SK-N-SH (cell line): Measurements from ENCODE around the gene ARHGAP4.

Experiments
- CTCF ChIP-seq: fragments of 200-600 bp; sonication (generic); IDR thresholded peaks from 2 replicates; pipeline ENCODE4 v1.6.1; 2017; ENCODE audit warnings: antibody characterized with exemption, mild to moderate bottlenecking, moderate library complexity
- EZH2phosphoT487 ChIP-seq: fragments of 200-600 bp; sonication (generic); IDR thresholded peaks from 2 replicates; pipeline ENCODE4 v1.6.1; 2017; ENCODE audit warnings: low read depth, mixed run types, mild to moderate bottlenecking, antibody characterized with exemption, moderate library complexity, borderline replicate concordance
- FOXJ3 ChIP-seq: sonication (generic); formaldehyde crosslinking; IDR thresholded peaks from 2 replicates; pipeline ENCODE4 v1.5.1; 2020; ENCODE audit warnings: mild to moderate bottlenecking, missing genetic modification reagents
- FOXM1 ChIP-seq: IDR thresholded peaks from 2 replicates; pipeline ENCODE4 v1.4.0; 2012; ENCODE audit warnings: low read depth, mild to moderate bottlenecking
- GABPA ChIP-seq: IDR thresholded peaks from 2 replicates; pipeline ENCODE4 v1.4.0; 2012; ENCODE audit warnings: low read depth, mild to moderate bottlenecking
- JUND ChIP-seq: IDR thresholded peaks from 2 replicates; pipeline ENCODE4 v1.4.0; 2012
- MAX ChIP-seq: IDR thresholded peaks from 2 replicates; pipeline ENCODE4 v1.4.0; 2012; ENCODE audit warnings: low read depth
- NRF1 ChIP-seq: IDR thresholded peaks from 2 replicates; pipeline ENCODE4 v1.6.1; 2012; ENCODE audit warnings: low read depth, mild to moderate bottlenecking, low read length
- PBX3 ChIP-seq: IDR thresholded peaks from 2 replicates; pipeline ENCODE4; 2012
- POLR2AphosphoS5 ChIP-seq: IDR thresholded peaks from 2 replicates; pipeline ENCODE4 v1.6.1; 2012; ENCODE audit warnings: low read depth, low read length
- SIN3A ChIP-seq: IDR thresholded peaks from 2 replicates; pipeline ENCODE4 v1.6.1; 2012; ENCODE audit warnings: low read depth, mild to moderate bottlenecking, low read length, moderate library complexity, borderline replicate concordance

GRCh38 chrX:153934148-153934761 is 8.2 kb upstream of the ARHGAP4 start:
- no peak for TF ChIP-seq SIN3A
- no peak for TF ChIP-seq JUND
- no peak for TF ChIP-seq PBX3
- no peak for TF ChIP-seq CTCF
- TF ChIP-seq MAX, result no peak
- no peak for TF ChIP-seq POLR2AphosphoS5
- no peak for TF ChIP-seq EZH2phosphoT487
- no peak for TF ChIP-seq FOXJ3 (CRISPR knock-in tag)
- no peak for TF ChIP-seq FOXM1
- no peak for TF ChIP-seq GABPA
- no peak for TF ChIP-seq NRF1
